ENCODE results near the gene TDRD9. TPM values are rescaled to one million over a fixed set of nuclear protein-coding genes. Genes with fewer than 3 reads are reported as not detected.

TDRD9 gene
- total RNA-seq, 1 donor from 2014 or later: not detected

- no peaks in the 10 kb centered on the region for H3K27me3 ChIP-seq (ENCODE audit: insufficient read depth, low read length)
- H3K27ac Mint-ChIP-seq (ENCODE audit: unreplicated experiment): no peak overlapping the region
- peaks cover 3% of the 10 kb centered on the region for H3K4me1 ChIP-seq (ENCODE audit: insufficient read depth, low read length)
- peaks cover 7% of the 10 kb centered on the region for H3K9me3 Mint-ChIP-seq (ENCODE audit: unreplicated experiment)
- no peak overlapping the region for H2AFZ ChIP-seq (ENCODE audit: low read depth, low read length)
- no peak overlapping the region for H3K4me2 ChIP-seq (ENCODE audit: low read length)
- no peak overlapping the region for H3K4me3 ChIP-seq (ENCODE audit: insufficient read depth, low read depth, low read length)
- DNase-seq (ENCODE audit: low read depth) (no peak), FAIRE-seq (no peak)
- H3K9ac ChIP-seq (ENCODE audit: low read length): no peak overlapping the region
- peaks cover 11% of the 10 kb centered on the region for H3K36me3 Mint-ChIP-seq (ENCODE audit: low read depth, unreplicated experiment)
- H3K4me1 Mint-ChIP-seq (ENCODE audit: low read depth, unreplicated experiment): peaks cover 6% of the 10 kb centered on the region
- no peak overlapping the region for H3K27ac ChIP-seq (ENCODE audit: low read depth, low read length)
- no peaks in the 10 kb centered on the region for H4K20me1 ChIP-seq (ENCODE audit: insufficient read depth, low read length)
- peaks cover 14% of the 10 kb centered on the region for H3K27me3 Mint-ChIP-seq (ENCODE audit: low read depth, unreplicated experiment)
- no peak overlapping the region for H3K4me3 Mint-ChIP-seq (ENCODE audit: unreplicated experiment)
- no peaks in the 10 kb centered on the region for H3K36me3 ChIP-seq (ENCODE audit: insufficient read depth, low read length)
- H3K79me2 ChIP-seq (ENCODE audit: insufficient read depth, low read length): no peaks in the 10 kb centered on the region
- H3K9me3 ChIP-seq (ENCODE audit: insufficient read depth, low read depth, low read length): peaks cover 5% of the 10 kb centered on the region
- TF ChIP-seq EZH2 (IDR thresholded peaks at IDR 0.05; ENCODE audit: insufficient read depth, low read length) (no peak), CTCF (IDR thresholded peaks at IDR 0.05; ENCODE audit: insufficient read depth, low read depth, low read length) (no peak)
Measured at GRCh38 chr14:103894034-103894722, 34.1 kb upstream of the TDRD9 start.

GRCh38 chr14:103894723-103895059, 33.6 kb upstream of the TDRD9 start:
- Mint-ChIP-seq H3K9me3 (ENCODE audit: unreplicated experiment) (peaks cover 7% of the 10 kb centered on the region), H3K4me1 (ENCODE audit: low read depth, unreplicated experiment) (peaks cover 1% of the 10 kb centered on the region), H3K36me3 (ENCODE audit: low read depth, unreplicated experiment) (peaks cover 11% of the 10 kb centered on the region), H3K4me3 (ENCODE audit: unreplicated experiment) (no peak overlapping the region), H3K27ac (ENCODE audit: unreplicated experiment) (no peak overlapping the region), H3K27me3 (ENCODE audit: low read depth, unreplicated experiment) (peaks cover 18% of the 10 kb centered on the region)
- Histone ChIP-seq H3K4me1 (ENCODE audit: insufficient read depth, low read length) (no peaks in the 10 kb centered on the region), H3K36me3 (ENCODE audit: insufficient read depth, low read length) (no peaks in the 10 kb centered on the region), H3K27me3 (ENCODE audit: insufficient read depth, low read length) (no peaks in the 10 kb centered on the region), H3K9me3 (ENCODE audit: insufficient read depth, low read depth, low read length) (peaks cover 5% of the 10 kb centered on the region), H3K4me2 (ENCODE audit: low read length) (no peak overlapping the region), H4K20me1 (ENCODE audit: insufficient read depth, low read length) (no peaks in the 10 kb centered on the region), H3K79me2 (ENCODE audit: insufficient read depth, low read length) (no peaks in the 10 kb centered on the region), H3K9ac (ENCODE audit: low read length) (no peak overlapping the region), H2AFZ (ENCODE audit: low read depth, low read length) (no peak overlapping the region), H3K27ac (ENCODE audit: low read depth, low read length) (no peak overlapping the region), H3K4me3 (ENCODE audit: insufficient read depth, low read depth, low read length) (no peak overlapping the region)
- DNase-seq (ENCODE audit: low read depth) (no peak), FAIRE-seq (no peak)
- TF ChIP-seq EZH2 (IDR thresholded peaks at IDR 0.05; ENCODE audit: insufficient read depth, low read length) (no peak), CTCF (IDR thresholded peaks at IDR 0.05; ENCODE audit: insufficient read depth, low read depth, low read length) (no peak)

- no peak overlapping the region for H3K27ac Mint-ChIP-seq (ENCODE audit: unreplicated experiment)
- Histone ChIP-seq H2AFZ (ENCODE audit: low read depth, low read length) (no peak overlapping the region), H3K4me1 (ENCODE audit: insufficient read depth, low read length) (no peaks in the 10 kb centered on the region), H3K27ac (ENCODE audit: low read depth, low read length) (no peak overlapping the region), H3K4me3 (ENCODE audit: insufficient read depth, low read depth, low read length) (no peak overlapping the region), H3K79me2 (ENCODE audit: insufficient read depth, low read length) (no peaks in the 10 kb centered on the region), H3K27me3 (ENCODE audit: insufficient read depth, low read length) (no peaks in the 10 kb centered on the region), H3K9ac (ENCODE audit: low read length) (no peak overlapping the region), H3K4me2 (ENCODE audit: low read length) (no peak overlapping the region), H3K9me3 (ENCODE audit: insufficient read depth, low read depth, low read length) (peaks cover 5% of the 10 kb centered on the region), H4K20me1 (ENCODE audit: insufficient read depth, low read length) (no peaks in the 10 kb centered on the region), H3K36me3 (ENCODE audit: insufficient read depth, low read length) (no peaks in the 10 kb centered on the region)
- peaks cover 22% of the 10 kb centered on the region for H3K27me3 Mint-ChIP-seq (ENCODE audit: low read depth, unreplicated experiment)
- H3K4me3 Mint-ChIP-seq (ENCODE audit: unreplicated experiment): no peak overlapping the region
- no peaks in the 10 kb centered on the region for H3K4me1 Mint-ChIP-seq (ENCODE audit: low read depth, unreplicated experiment)
- no peak for DNase-seq (ENCODE audit: low read depth)
- peaks cover 11% of the 10 kb centered on the region for H3K36me3 Mint-ChIP-seq (ENCODE audit: low read depth, unreplicated experiment)
- no peak for FAIRE-seq
- peaks cover 7% of the 10 kb centered on the region for H3K9me3 Mint-ChIP-seq (ENCODE audit: unreplicated experiment)
- TF ChIP-seq CTCF (IDR thresholded peaks at IDR 0.05; ENCODE audit: insufficient read depth, low read depth, low read length): no peak
- no peak for TF ChIP-seq EZH2 (IDR thresholded peaks at IDR 0.05; ENCODE audit: insufficient read depth, low read length)
Measured at GRCh38 chr14:103896578-103896977, 31.7 kb upstream of the TDRD9 start.
